Gastroesophageal sphincter (tissue), 4 donors: Measurements from ENCODE around the gene EXOC2. TPM values are rescaled to one million over a fixed set of nuclear protein-coding genes. Genes with fewer than 3 reads are reported as not detected.

ENCODE experiments used
- ATAC-seq: fragments of 150-250 bp; one replicate; pipeline ENCODE4 v1.9.1; 2016; ENCODE audit warnings: mild to moderate bottlenecking, moderate library complexity
- H3K27ac ChIP-seq, 4 donors: fragments of 200-600 bp; sonication (generic) in 3 of 4; 1 replicate in 3 of 4; 2 replicates in 1 of 4; pipeline ENCODE4 v1.5.1; 2016 to 2019
- H3K27me3 ChIP-seq: fragments of 200-600 bp; sonication (generic); one replicate; pipeline ENCODE4 v1.5.1; 2019
- H3K36me3 ChIP-seq, 2 donors: fragments of 200-600 bp; sonication (generic); one replicate each; pipeline ENCODE4 v1.5.1; 2019; ENCODE audit warnings: control low read depth in 1 of 2
- H3K4me1 ChIP-seq, 3 donors: fragments of 200-600 bp; sonication (generic); 1 replicate in 2 of 3; 2 replicates in 1 of 3; pipeline ENCODE4 v1.5.1; 2016 to 2019; ENCODE audit warnings: control low read depth in 2 of 3
- H3K4me3 ChIP-seq, 2 donors: fragments of 200-600 bp; sonication (generic); one replicate each; pipeline ENCODE4 v1.5.1; 2019; ENCODE audit warnings: mild to moderate bottlenecking in 1 of 2, moderate library complexity in 1 of 2
- H3K9me3 ChIP-seq, 3 donors: fragments of 200-600 bp; sonication (generic); one replicate each; pipeline ENCODE4 v1.5.1; 2017 to 2019; ENCODE audit warnings: control low read depth in 2 of 3
- CTCF ChIP-seq, 4 experiments: fragments of 200-600 bp in 2 of 4; fragments of 450-650 bp in 2 of 4; sonication (generic) in 1 of 4; IDR thresholded peaks; one replicate each; pipeline ENCODE4 v1.5.1; 2017 to 2019; ENCODE audit warnings: antibody characterized with exemption in 4 of 4, mild to moderate bottlenecking in 2 of 4, moderate library complexity in 2 of 4
- EP300 ChIP-seq: sonication (generic); formaldehyde crosslinking; IDR thresholded peaks from one replicate; pipeline ENCODE4 v1.6.1; 2017; ENCODE audit warnings: antibody characterized with exemption, mild to moderate bottlenecking
- POLR2A ChIP-seq, 2 donors: fragments of 450-650 bp; IDR thresholded peaks; one replicate each; pipeline ENCODE4 v1.6.1; 2017; ENCODE audit warnings: antibody characterized with exemption in 2 of 2, mild to moderate bottlenecking in 2 of 2, moderate library complexity in 1 of 2
- POLR2AphosphoS5 ChIP-seq: sonication (generic); formaldehyde crosslinking; IDR thresholded peaks from one replicate; pipeline ENCODE4 v1.6.1; 2017; ENCODE audit warnings: antibody characterized with exemption
- WGBS, 2 donors: methylation state at CpG; one replicate each; pipeline ENCODE4 v1.1.5; 2018; ENCODE audit warnings: low coverage in 1 of 2; 5-methylcytosine and 5-hydroxymethylcytosine counted together
- total RNA-seq, 4 donors: library from RNA; depleted of rRNA; stranded (reverse); fragments of >200 nt; gene quantifications; one replicate each; pipeline ENCODE4 v1.1.0, GENCODE V29; 2016

EXOC2 gene
- total RNA-seq, 4 donors from 2014 or later: 17.8 to 39.2 (median 25.8) TPM

GRCh38 chr6:652865-653264, 40.1 kb downstream of the EXOC2 start:
- Histone ChIP-seq H3K9me3 (peaks cover 0 to 11% (median 0%) of the 10 kb centered on the region in 3 donors), H3K4me1 (peaks cover 0 to 28% (median 0%) of the 10 kb centered on the region in 3 donors), H3K27ac (no peak overlapping the region), H3K36me3 (peaks cover 0 to 11% of the 10 kb centered on the region in 2 donors), H3K4me3 (no peak overlapping the region), H3K27me3 (no peaks in the 10 kb centered on the region)
- ATAC-seq: no peak
- TF ChIP-seq POLR2A (IDR thresholded peaks at IDR 0.05): no peak
- no peak for TF ChIP-seq EP300
- no peak for TF ChIP-seq CTCF (IDR thresholded peaks at IDR 0.05)
- WGBS, 2 donors: 86 to 96% methylated on average over 1 to 3 of the region's 3 CpGs

- Histone ChIP-seq H3K4me3 (no peak overlapping the region), H3K9me3 (peaks cover 0 to 11% (median 0%) of the 10 kb centered on the region in 3 donors), H3K4me1 (peaks cover 0 to 9% (median 0%) of the 10 kb centered on the region in 3 donors), H3K36me3 (no peaks in the 10 kb centered on the region), H3K27ac (no peak overlapping the region), H3K27me3 (no peaks in the 10 kb centered on the region)
- no peak for ATAC-seq
- 56 to 62% methylated on average over 4 of the region's 4 CpGs for WGBS, 2 donors
- TF ChIP-seq CTCF (IDR thresholded peaks at IDR 0.05): no peak
- TF ChIP-seq POLR2AphosphoS5: no peak
- no peak for TF ChIP-seq POLR2A (IDR thresholded peaks at IDR 0.05)
- TF ChIP-seq EP300: no peak
These were observed 42.8 kb downstream of the EXOC2 start for GRCh38 chr6:650098-650497.

- no peak for ATAC-seq
- no peak overlapping the region for H3K4me3 ChIP-seq
- no peak overlapping the region for H3K27ac ChIP-seq
- no peaks in the 10 kb centered on the region for H3K4me1 ChIP-seq
- TF ChIP-seq POLR2A (IDR thresholded peaks at IDR 0.05): no peak
- TF ChIP-seq POLR2AphosphoS5: no peak
- TF ChIP-seq CTCF (IDR thresholded peaks at IDR 0.05): no peak
- TF ChIP-seq EP300: no peak
- no peaks in the 10 kb centered on the region for H3K27me3 ChIP-seq
- no peaks in the 10 kb centered on the region for H3K9me3 ChIP-seq
- no peaks in the 10 kb centered on the region for H3K36me3 ChIP-seq
These were observed 50.1 kb downstream of the EXOC2 start for GRCh38 chr6:642805-643204.

- TF ChIP-seq EP300 (no peak), POLR2AphosphoS5 (no peak), CTCF (IDR thresholded peaks at IDR 0.05) (no peak), POLR2A (IDR thresholded peaks at IDR 0.05) (no peak)
- no peak overlapping the region for H3K4me3 ChIP-seq
- H3K4me1 ChIP-seq: no peaks in the 10 kb centered on the region
- H3K36me3 ChIP-seq: peaks cover 0 to 13% of the 10 kb centered on the region in 2 donors
- H3K27me3 ChIP-seq: no peaks in the 10 kb centered on the region
- WGBS, 2 donors: 91 to 94% methylated on average over 8 of the region's 8 CpGs
- ATAC-seq: no peak
- H3K27ac ChIP-seq: no peak overlapping the region
- no peaks in the 10 kb centered on the region for H3K9me3 ChIP-seq
These were observed 51.5 kb downstream of the EXOC2 start for GRCh38 chr6:641225-641985.

- peaks cover 0 to 33% of the 10 kb centered on the region in 2 donors for H3K36me3 ChIP-seq
- no peak for ATAC-seq
- WGBS, 2 donors: 52 to 63% methylated on average over 4 to 5 of the region's 5 CpGs
These were observed 56.5 kb downstream of the EXOC2 start for GRCh38 chr6:636488-636887.

More at GRCh38 chr6:636488-636887, 56.5 kb downstream of the EXOC2 start:
- Histone ChIP-seq H3K4me3 (no peak overlapping the region), H3K27me3 (no peaks in the 10 kb centered on the region), H3K9me3 (no peaks in the 10 kb centered on the region), H3K4me1 (no peaks in the 10 kb centered on the region), H3K27ac (no peak overlapping the region)
- TF ChIP-seq EP300 (no peak), POLR2AphosphoS5 (no peak), POLR2A (IDR thresholded peaks at IDR 0.05) (no peak), CTCF (IDR thresholded peaks at IDR 0.05) (no peak)
